GM18499 (cell line): ENCODE measurements around the gene MGA.

ENCODE experiments used
- ATAC-seq: cut with Tn5 transposase; IDR thresholded peaks from one replicate; pipeline ENCODE4 v1.9.1; 2021; ENCODE audit warnings: moderate number of reproducible peaks; ENCODE audit not compliant: insufficient read depth, unreplicated experiment

MGA gene

DNA sequence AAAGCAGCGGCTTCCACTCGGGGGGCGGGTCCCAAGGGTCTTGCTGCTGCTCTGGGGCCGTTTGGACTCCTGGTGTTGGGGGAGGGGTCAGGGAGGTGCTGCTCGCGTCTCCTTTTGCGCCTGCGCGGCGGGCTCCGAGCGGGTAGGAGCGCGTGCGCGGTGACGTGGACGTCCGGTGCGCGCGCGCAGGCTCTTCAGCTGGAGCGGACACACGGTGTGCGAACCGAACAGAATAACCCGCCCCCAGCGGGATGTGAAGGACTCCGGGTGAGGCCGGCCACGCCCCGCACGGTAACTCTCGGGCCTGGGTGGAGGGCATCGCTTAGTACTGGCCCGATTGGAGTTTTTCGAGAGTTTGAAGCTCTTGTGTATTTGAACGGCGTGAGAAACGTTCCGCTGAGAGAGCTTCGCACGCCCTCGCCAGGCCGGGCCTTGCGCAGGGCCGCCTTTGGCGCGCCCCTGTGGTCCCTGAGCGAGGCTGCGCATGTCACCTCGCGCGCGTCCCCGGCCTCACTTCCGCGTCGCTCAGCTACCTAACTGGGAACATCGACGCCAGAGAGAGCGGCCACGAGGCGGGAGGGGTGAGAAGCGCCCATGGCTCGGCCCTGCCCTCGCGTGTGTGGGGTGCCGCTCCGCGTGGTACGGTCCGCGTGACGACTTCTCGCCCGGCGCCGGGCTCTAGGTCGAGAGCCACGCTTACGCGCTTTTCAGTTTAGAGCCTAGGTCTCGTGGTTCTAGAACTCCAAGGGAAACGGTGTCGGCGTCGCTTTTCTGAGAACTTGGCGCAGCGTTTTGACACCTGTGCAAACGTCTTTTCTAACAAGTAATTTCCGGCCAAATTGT lies at the start of gene MGA:
TSS of gene MGA (plus strand) at position 171 of the 843 bp plus-strand sequence.
- peak; percentile 55 for ATAC-seq

DNA sequence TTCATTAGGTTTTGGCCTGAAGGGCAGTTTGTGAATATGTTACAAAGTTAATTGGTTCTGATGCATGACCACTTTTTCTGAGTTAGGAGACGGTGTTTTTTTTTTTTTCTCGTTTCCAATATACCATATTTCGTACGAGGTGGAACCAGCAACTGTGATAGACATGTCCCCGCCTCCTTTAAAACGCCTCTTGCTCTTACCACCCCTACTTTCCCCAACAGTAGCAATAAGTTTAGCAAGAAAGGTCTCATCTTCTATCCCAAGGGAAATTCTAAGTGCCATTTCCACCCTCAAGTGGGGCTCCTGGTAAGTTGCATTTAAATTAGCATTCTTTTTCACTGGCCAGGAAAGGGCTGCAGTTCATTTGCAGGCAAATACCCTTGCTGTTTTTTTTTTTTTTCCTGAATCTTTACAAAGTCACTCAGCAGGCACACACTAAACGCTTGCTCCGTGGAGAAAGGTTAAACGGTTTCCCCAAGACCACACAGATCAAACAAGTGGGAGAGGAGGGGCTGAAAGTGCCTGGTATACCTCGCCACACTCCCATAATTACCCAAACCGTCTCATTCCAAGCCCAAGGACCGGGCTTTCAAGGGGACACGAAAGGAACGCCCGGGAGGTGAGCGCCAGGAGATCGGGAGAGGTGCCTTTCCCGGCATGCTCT lies 39.5 kb upstream of the MGA start:
- ATAC-seq = no peak

GRCh38 chr15:41621200-41622193 lies 38.7 kb upstream of the MGA start:
- no peak for ATAC-seq

DNA sequence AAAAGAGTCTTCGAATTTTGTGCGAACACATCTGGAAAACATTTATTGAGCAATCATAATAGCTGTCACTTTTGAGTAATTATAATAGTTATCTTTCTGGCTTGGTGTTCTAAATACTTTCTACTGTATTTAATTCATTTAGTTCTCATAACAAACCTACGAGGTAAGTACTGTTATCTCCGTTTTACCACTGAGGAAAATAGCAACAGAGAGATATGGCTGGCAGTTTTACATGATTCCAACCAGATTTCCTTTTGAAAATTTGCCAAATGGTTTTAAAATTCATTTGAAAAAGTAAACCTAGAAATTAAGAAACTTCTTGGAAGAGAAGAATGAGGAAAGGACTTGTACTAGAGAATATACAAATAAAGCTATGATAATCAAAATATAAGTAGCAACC lies 37.3 kb upstream of the MGA start:
- ATAC-seq = no peak

DNA sequence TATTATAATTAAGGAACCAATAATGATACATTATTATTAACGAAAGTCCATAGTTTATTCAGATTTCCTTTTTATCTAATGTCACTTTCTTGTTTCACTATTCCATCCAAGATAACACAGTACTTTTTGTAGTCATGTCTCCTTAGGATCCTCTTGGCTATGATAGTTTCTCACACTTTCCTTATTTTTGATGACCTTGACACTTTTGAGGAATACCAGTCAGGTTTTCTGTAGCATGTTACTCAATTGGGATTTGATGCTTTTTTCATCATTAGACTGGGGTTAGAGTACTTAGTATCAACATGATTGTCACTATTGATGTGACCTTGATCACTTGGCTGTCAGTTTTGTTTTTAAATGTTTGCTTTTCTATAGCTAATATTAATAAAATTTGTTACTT lies 33.0 kb upstream of the MGA start:
- ATAC-seq = no peak

DNA sequence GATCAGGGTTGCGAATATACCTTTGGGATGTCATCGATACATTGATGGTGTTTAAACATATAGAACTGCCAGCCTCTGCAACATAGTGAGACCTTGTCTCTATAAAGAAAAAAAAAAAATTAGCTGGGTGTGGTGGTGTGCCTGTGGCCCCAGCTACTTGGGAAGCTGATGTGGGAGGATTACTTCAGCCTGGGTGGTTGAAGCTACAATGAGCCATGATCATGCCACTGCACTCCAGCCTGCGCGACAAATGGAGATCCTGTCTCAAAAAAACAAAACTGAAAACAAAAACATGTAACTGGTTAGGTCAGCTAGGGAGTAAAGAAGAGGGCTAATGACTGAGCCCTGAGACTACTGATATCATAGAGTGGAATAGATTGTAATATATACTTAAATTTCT lies 30.7 kb upstream of the MGA start:
- ATAC-seq = no peak

- ATAC-seq = no peak
Observed at GRCh38 chr15:41629883-41630282, 30.3 kb upstream of the MGA start.

GRCh38 chr15:41630616-41631217 lies 29.5 kb upstream of the MGA start:
- no peak for ATAC-seq

GRCh38 chr15:41631880-41632470 lies 28.2 kb upstream of the MGA start:
- ATAC-seq = no peak

GRCh38 chr15:41633609-41634008 lies 26.6 kb upstream of the MGA start:
- ATAC-seq = no peak

GRCh38 chr15:41634072-41634626 lies 26.1 kb upstream of the MGA start:
- ATAC-seq = no peak

DNA sequence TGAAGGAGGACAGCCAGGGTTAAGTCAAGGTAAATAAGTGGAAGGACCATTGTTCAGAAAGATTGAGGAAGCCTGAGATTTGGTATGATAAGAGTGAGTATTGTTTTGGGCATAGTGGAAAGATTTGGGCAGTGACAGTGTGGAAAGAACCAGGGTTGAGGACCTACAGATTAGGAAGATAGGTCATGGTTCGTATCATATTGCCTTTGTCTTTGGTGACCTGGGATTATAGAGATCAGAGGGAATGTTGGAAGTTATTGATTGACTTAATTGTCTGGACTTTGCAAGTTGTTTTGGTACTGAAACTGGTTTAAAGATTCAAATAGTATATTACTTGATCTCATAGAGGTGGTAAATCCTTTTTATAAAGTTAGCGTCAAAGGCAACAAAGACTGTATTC lies 23.1 kb upstream of the MGA start:
- ATAC-seq = no peak

DNA sequence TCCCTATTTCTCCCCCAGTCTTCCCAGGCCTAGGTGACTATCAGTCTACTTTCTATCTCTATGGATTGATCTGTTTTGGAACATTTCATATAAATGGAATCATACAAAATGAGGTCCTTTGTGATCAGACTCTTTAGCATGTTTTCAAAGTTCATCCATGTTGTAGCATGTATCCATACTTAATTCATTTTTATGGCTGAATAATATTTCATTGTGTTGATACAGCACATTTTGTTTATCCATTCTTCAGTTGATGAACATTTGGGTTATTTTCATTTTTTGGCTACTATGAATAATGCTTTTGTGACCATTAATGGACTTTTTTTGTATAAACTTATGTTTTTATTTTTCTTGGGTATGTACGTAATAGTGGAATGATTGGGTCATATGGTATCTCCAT lies 19.2 kb upstream of the MGA start:
- ATAC-seq = no peak

DNA sequence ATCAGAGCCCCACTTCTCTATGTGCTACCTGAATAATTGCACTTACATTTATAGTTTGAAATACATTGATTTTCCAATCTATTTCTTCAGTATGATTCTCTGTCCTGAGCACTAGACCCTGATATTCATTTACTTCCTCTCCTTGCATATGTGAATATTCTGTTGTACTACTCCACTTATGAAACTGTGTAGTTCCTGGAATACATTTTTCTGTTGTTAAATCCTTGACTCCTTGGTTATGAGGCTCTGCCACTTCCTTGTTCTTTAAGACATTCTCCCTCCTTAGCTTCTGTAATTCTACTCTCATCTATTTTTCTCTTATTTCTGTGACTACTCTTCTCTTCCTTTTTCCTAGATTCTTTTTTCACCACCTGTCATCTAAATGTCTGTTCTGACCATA lies 12.9 kb upstream of the MGA start:
- no peak for ATAC-seq

DNA sequence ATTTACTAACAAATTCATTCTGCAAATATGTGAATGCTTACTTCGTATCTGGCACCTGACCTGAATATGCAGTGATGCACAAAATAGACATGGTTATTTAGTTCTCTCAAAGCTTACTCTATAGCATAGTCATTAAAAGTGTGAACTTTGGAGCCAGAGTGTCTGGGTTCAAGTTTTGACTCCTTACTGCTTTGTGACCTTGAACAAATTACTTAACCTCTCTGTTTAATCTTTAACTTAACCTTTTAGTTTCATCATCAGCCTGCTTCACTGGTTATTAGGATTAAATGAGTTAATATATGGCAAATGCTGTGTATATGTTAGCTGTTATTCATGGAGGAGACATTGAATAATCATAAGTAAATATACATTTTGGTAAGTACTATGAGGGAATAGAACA lies 12.1 kb upstream of the MGA start:
- no peak for ATAC-seq

- ATAC-seq = no peak
Observed at GRCh38 chr15:41648770-41649169, 11.4 kb upstream of the MGA start.

GRCh38 chr15:41650806-41651205 lies 9.4 kb upstream of the MGA start:
- no peak for ATAC-seq

DNA sequence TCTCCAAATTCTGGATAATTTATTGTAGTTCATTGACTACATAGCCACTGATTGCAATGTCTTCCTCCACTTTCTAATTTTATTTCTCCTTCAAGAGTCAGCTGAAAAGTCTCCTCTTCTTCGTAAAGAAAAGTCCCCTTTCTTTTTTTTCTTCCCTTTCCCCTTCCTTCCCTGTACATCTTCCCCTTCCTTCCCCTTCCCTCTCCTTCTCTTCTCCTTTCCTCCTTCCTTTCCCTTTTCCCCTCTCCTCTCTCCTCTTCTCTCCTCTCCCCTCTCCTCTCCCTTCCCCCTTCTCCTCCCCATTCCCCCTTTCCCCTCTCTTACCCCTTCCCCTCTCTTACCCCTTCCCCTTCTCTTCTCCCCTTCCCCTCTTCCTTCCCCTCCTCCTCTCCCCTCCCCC lies 8.8 kb upstream of the MGA start:
- ATAC-seq = no peak

DNA sequence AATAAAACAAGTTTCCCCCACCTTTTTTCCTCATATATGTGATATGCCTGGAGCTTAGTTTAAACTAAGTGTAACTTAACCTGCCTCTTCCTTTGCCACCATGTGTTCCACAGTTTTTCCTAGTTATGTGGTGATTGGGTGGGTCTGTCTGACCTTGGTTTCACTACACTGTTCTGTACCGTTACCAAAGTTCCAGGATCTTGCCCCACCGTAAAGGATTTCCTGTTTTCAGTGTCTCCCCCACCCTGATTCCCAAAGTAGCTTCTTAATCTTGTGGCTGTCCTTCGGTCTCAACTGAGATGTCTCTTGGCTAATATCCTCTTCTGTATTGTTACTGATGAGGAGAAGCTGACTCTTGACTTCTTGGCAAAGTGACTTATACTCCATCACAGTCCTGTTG lies 6.4 kb upstream of the MGA start:
- ATAC-seq = no peak

DNA sequence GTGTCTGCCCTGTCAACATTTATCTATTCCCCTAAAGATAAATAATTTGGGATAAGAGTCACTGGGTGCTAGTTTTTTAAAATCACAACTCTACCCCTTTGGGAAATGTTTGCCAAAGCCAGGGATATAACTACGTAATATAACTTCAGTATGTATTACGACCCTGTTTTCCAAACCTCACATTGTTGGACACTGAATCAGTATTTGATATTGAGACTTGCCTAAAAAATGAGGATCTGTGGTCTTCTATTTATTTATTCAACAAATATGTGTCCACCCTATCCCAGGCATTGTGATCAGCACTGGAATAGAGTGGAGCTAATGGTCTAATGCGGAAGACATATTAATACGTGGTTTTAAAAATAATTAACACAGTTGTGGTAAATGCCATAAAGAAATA lies 4.5 kb upstream of the MGA start:
- no peak for ATAC-seq
